ENCODE data around the gene PPID. TPM values are rescaled to one million over a fixed set of nuclear protein-coding genes. Genes with fewer than 3 reads are reported as not detected.

PPID gene
- total and polyA plus RNA-seq, 9 of the 15 experiments (the other 6 are each of a cell fraction or from before 2014, with no cell fraction given): 46.5 to 160 (median 98.6) TPM

DNA sequence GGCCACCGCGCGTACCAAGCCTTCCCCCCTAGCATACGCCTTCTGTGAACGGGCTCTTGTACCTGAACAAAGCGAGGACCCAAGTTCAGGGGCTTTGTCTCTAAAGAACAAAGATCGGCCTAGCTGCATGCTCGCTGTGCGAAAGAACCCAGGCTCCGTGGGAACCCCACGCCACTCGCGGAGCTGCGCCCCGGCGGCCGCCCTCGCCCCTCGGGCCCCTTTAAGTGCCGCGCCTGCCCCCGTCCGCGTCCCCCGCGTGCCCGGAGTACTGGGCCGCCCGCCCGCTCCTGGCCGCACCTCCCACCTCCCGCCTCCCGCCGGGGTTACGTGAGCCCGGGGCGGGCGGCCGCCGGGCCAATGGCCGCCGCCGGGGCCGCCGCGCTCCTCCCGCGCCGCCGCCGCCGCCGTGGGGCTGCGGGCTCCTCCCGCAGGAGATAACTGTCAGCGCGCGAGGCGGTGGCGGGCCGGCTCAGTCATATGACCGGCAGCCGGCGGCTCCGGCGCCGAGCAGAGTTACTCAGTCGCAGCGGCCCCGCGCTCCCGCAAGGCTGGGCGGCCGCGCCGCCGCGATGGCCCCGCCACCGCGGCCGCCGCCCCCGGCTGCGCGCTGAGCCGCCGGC is 45.5 kb upstream of the PPID start, which contains the start of gene FNIP2 (continued):
- TF ChIP-seq, protein P1, sequence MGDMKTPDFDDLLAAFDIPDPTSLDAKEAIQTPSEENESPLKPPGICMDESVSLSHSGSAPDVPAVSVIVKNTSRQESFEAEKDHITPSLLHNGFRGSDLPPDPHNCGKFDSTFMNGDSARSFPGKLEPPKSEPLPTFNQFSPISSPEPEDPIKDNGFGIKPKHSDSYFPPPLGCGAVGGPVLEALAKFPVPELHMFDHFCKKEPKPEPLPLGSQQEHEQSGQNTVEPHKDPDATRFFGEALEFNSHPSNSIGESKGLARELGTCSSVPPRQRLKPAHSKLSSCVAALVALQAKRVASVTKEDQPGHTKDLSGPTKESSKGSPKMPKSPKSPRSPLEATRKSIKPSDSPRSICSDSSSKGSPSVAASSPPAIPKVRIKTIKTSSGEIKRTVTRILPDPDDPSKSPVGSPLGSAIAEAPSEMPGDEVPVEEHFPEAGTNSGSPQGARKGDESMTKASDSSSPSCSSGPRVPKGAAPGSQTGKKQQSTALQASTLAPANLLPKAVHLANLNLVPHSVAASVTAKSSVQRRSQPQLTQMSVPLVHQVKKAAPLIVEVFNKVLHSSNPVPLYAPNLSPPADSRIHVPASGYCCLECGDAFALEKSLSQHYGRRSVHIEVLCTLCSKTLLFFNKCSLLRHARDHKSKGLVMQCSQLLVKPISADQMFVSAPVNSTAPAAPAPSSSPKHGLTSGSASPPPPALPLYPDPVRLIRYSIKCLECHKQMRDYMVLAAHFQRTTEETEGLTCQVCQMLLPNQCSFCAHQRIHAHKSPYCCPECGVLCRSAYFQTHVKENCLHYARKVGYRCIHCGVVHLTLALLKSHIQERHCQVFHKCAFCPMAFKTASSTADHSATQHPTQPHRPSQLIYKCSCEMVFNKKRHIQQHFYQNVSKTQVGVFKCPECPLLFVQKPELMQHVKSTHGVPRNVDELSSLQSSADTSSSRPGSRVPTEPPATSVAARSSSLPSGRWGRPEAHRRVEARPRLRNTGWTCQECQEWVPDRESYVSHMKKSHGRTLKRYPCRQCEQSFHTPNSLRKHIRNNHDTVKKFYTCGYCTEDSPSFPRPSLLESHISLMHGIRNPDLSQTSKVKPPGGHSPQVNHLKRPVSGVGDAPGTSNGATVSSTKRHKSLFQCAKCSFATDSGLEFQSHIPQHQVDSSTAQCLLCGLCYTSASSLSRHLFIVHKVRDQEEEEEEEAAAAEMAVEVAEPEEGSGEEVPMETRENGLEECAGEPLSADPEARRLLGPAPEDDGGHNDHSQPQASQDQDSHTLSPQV (IDR thresholded peaks at IDR 0.05): peak; percentile 82
- TF ChIP-seq YBX1 (IDR thresholded peaks at IDR 0.05) (no peak), ZNF431 (CRISPR knock-in tag; IDR thresholded peaks at IDR 0.05) (peak; percentile 56; the same call in 1 of the 2 replicates), HDAC1 (IDR thresholded peaks at IDR 0.05) (peak in 1 of 2 experiments; percentile 26; a peak in 1 of 4 replicates), NONO (IDR thresholded peaks at IDR 0.05; ENCODE audit: low read depth in 2 of 2, low read length in 1 of 2) (peak; percentile 60 to 70; a peak in 2 of 4 replicates), HMGN3 (IDR thresholded peaks at IDR 0.05; ENCODE audit: borderline replicate concordance, extremely low read depth, insufficient read length, low read depth, low read length) (peak; percentile 81), POLR2G (IDR thresholded peaks at IDR 0.05; ENCODE audit: low read depth, low read length) (peak; percentile 88)
- TF ChIP-seq, protein P2, sequence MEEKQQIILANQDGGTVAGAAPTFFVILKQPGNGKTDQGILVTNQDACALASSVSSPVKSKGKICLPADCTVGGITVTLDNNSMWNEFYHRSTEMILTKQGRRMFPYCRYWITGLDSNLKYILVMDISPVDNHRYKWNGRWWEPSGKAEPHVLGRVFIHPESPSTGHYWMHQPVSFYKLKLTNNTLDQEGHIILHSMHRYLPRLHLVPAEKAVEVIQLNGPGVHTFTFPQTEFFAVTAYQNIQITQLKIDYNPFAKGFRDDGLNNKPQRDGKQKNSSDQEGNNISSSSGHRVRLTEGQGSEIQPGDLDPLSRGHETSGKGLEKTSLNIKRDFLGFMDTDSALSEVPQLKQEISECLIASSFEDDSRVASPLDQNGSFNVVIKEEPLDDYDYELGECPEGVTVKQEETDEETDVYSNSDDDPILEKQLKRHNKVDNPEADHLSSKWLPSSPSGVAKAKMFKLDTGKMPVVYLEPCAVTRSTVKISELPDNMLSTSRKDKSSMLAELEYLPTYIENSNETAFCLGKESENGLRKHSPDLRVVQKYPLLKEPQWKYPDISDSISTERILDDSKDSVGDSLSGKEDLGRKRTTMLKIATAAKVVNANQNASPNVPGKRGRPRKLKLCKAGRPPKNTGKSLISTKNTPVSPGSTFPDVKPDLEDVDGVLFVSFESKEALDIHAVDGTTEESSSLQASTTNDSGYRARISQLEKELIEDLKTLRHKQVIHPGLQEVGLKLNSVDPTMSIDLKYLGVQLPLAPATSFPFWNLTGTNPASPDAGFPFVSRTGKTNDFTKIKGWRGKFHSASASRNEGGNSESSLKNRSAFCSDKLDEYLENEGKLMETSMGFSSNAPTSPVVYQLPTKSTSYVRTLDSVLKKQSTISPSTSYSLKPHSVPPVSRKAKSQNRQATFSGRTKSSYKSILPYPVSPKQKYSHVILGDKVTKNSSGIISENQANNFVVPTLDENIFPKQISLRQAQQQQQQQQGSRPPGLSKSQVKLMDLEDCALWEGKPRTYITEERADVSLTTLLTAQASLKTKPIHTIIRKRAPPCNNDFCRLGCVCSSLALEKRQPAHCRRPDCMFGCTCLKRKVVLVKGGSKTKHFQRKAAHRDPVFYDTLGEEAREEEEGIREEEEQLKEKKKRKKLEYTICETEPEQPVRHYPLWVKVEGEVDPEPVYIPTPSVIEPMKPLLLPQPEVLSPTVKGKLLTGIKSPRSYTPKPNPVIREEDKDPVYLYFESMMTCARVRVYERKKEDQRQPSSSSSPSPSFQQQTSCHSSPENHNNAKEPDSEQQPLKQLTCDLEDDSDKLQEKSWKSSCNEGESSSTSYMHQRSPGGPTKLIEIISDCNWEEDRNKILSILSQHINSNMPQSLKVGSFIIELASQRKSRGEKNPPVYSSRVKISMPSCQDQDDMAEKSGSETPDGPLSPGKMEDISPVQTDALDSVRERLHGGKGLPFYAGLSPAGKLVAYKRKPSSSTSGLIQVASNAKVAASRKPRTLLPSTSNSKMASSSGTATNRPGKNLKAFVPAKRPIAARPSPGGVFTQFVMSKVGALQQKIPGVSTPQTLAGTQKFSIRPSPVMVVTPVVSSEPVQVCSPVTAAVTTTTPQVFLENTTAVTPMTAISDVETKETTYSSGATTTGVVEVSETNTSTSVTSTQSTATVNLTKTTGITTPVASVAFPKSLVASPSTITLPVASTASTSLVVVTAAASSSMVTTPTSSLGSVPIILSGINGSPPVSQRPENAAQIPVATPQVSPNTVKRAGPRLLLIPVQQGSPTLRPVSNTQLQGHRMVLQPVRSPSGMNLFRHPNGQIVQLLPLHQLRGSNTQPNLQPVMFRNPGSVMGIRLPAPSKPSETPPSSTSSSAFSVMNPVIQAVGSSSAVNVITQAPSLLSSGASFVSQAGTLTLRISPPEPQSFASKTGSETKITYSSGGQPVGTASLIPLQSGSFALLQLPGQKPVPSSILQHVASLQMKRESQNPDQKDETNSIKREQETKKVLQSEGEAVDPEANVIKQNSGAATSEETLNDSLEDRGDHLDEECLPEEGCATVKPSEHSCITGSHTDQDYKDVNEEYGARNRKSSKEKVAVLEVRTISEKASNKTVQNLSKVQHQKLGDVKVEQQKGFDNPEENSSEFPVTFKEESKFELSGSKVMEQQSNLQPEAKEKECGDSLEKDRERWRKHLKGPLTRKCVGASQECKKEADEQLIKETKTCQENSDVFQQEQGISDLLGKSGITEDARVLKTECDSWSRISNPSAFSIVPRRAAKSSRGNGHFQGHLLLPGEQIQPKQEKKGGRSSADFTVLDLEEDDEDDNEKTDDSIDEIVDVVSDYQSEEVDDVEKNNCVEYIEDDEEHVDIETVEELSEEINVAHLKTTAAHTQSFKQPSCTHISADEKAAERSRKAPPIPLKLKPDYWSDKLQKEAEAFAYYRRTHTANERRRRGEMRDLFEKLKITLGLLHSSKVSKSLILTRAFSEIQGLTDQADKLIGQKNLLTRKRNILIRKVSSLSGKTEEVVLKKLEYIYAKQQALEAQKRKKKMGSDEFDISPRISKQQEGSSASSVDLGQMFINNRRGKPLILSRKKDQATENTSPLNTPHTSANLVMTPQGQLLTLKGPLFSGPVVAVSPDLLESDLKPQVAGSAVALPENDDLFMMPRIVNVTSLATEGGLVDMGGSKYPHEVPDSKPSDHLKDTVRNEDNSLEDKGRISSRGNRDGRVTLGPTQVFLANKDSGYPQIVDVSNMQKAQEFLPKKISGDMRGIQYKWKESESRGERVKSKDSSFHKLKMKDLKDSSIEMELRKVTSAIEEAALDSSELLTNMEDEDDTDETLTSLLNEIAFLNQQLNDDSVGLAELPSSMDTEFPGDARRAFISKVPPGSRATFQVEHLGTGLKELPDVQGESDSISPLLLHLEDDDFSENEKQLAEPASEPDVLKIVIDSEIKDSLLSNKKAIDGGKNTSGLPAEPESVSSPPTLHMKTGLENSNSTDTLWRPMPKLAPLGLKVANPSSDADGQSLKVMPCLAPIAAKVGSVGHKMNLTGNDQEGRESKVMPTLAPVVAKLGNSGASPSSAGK (IDR thresholded peaks at IDR 0.05): peak; percentile 90
